A204.1 (cell line): Measurements from ENCODE around the gene TOR1AIP2.

ENCODE experiments used
- FAIRE-seq: peaks from 2 replicates; lab custom pipeline; 2012; peaks lifted over from hg19 to GRCh38; lab: Jason Lieb, UNC

The TOR1AIP2 gene

DNA sequence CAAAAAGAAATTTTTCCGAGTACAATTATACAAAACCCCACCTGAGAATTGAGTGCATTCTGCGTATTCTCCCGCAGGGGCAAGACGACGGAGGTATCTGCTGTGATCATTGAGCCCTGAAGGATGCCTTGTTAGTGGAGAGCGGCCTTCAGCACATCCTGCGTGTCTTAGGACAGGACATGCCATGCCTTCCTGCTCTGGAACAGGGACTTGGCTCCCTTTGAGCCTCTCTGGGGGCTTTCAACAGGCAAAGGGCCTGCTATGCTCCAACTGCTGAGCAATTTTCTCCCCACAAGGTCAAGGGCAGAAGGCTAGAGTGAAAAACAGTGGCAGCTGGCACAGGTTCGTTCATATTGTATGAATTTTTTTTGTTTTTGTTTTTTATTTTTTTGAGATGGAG, 52.4 kb downstream of the TOR1AIP2 start:
- FAIRE-seq, result no peak

DNA sequence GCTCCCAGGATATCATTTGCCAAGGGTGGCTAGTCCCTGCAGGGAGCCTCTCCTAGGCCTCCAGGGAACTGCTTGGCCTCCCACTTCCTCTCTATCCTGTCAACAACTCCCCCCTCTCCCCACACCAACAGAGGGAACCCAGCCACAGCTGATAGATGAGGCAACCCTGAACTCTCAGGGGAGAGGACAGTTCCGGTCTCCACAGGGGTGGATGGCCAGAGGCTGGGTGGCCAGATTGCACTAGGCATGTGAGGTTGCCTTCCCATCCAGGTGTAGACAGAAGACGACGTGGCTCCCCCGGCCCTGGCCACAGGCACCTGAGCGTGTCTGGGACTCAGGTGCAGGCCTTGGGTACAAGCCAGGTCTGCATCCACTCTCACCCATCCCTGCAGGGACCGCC, 53.3 kb downstream of the TOR1AIP2 start:
- no peak for FAIRE-seq

DNA sequence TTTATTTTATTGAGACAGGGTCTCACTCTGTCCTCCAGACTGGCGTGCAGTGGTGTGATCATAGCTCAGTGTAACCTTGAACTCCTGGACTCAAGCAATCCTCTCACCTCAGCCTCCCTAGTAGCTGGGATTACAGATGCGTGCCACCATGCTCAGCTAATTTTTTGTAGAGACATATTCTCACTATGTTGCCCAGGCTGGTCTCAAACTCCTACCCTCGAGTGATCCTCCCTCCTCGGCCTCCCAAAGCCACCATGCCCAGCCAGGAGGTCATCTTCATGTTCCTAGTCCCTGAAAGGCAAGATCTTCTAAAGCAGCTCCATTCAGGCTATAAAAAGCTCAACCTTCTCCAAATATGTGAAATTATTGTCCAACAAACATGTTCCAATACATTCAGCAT, 53.9 kb downstream of the TOR1AIP2 start:
- no peak for FAIRE-seq

DNA sequence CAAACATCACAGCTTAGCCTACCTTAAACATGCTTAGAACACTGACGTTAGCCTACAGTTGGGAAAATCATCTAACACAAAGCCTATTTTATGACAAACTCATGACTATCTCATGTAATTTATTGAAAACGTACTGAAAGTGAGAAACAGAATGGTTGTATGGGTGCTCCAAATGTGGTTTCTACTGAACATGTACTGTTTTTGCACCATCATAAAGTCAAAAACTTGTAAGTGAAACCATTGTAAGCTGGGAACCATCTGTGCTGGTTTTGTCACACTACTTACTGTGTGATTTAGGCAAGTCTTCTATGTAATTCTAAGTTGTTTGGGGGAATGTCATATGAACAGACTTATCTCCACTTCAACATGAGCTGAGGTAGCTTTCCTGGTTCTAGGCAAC, 55.5 kb downstream of the TOR1AIP2 start:
- FAIRE-seq, result no peak

DNA sequence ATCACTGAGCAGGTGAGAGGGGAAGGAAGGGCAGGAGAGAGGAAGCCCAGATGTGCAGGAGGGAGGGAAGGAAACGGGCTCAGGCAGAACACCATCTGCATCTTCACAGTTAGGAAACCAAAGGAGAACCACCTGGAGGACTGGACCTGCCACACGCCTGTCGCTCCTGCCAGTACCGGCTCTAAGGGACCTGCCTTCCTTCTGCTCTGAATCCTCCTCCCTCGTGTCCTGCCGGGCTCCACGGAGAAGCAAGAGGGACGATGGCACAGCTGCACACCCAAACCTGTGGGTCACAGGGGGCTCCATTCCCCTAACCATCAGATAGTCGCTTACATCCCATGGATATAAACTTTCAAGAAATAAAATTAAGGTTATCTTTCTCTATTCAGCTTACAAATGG, 56.1 kb downstream of the TOR1AIP2 start:
- no peak for FAIRE-seq

DNA sequence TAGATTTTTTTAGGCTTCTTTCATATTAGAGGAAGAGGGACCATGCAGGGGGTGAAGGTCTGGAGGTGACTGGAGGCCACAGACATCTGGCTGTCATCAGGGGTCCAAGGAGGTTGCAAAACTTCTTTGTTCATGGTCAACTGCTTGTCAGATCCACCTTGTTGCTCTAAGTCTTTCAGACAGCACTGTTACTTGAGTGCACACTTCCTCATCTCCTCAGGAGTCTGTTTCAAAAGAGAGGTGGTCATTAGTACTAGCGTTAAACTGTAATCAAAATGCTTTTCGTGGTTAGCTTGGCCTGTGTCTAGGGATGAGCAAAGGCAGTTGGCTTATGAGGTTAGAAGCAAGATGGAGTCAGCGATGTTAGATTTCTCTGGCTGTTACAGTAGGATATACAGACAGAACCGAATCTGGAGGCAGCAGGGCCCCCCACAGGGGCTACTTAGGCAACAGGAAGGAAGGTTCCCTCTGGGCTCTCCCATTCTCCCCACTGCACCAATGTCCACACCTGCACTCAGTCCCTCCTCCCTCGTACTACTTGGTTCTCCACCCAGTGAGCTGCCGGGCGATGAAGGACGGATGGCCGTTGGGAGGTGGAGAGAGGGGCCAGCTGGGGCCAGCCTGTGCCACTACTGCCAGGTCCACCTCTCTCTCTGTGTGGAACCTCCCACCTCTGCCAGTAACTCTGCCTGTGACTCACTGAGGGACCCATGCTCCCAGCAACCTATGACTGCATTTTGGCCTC, 57.2 kb downstream of the TOR1AIP2 start:
- FAIRE-seq, result no peak

DNA sequence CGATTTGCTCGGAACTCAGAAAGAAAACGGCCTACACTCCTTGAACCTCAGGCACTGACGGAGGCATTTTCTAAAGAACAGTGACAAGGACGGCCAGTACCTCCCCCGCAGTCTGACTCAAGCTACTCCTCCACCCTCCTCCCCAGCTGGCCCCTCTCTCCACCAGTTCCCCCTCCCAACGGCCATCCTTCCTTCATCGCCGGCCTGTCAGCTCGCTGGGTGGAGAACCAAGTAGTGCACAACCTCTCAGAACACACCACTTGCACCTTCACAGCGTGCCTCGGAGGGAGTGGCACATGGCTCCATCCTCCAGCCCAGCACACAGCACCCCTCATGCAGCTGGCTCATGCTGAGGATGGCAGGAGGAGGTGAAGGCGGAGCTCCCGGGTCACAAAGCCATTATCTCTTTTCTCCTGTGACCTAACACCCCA, 58.8 kb downstream of the TOR1AIP2 start:
- no peak for FAIRE-seq

DNA sequence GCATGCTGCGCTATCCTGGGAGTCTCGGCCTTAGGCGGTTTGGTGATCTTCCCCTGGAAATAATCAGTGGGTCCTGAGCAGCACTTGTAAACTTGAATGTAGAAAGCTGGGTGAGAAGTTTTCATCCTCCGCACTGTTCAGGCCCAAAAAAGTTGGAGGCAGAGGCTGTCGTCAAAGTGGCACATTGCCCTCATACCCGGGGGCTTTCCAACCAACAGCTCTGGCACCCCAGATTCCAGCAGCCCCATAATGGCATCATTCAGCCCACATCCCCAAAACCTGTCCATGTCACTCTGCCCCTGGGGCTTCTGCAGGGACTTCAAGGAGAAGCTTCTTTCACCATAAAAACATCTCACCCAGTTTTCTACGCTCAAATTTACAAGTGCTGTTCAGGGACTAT, 59.3 kb downstream of the TOR1AIP2 start:
- no peak for FAIRE-seq

DNA sequence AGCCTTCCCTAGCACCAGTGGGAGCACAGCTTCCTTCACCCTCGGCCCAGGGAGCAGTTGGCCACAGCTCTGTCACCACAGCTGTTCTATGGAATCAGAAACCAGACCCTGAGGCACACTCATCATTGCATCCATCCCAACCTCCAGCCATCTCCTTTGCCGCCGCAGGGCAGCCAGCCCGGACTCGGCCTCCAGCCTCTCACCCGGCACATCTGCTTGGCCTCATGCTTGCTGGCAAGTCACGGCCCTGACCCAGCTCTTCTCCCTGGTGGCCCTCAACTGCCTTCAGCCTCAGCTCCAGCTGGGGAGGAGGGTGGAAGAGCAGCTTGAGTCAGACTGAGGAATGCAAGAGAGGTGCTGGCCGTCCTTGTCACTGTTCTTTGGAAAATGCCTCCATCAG, 59.8 kb downstream of the TOR1AIP2 start:
- FAIRE-seq, result no peak

DNA sequence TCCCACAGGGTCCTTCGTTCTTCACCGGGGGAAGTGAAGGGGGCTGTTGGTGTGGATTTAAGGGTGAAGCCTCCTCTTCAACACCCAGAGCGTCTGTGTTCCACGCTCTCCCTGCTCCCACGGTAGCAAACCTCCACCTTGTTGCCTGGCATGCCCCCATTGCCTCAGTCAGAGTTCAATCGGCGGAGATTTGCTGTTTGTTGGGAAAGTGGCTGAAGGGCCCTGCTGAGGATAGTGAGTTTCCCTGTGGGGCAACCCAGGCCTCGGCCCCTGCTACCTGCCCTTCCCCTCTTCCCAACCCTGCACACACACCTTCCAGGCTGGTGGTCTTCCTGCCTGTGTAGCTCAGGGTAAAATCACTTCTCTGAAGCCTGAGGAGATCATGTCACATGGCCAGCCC, 60.5 kb downstream of the TOR1AIP2 start:
- FAIRE-seq, result no peak

DNA sequence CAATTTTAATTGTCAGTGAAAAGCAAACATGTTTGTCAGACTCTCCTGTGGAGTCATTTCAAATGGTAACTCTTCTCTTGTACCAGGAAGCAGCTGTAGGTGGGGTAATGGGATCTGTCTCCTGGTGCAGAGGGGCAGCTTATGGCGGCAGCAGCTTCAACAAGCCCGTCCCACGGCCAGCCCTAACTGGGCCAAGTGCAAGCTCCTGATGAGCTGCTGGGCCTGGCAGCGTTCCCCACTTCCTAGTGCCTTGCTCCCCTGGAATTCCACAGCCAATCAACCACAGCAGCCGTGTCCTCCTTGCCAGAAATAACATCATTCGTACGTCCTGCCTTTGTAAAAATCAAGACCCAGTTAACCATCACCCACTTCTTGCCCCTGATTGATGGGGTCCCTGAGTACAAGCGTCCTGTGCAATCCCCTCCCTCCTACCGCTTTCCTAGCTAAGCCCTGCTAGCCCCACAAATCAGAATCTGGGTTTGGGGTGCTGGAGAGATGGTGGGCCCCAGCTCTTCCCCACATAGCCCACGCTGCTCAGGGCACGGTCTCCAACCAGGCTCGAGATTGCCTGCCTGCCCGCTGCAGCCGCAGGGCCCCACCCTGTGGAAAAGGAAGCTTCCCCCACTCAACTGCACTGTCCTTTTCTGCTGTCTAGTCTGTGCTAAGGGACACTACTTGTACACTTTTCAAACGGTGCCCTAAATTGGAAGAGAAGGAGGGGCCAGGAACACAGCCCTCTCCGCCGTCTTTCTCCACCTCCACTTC, 61.2 kb downstream of the TOR1AIP2 start:
- no peak for FAIRE-seq

DNA sequence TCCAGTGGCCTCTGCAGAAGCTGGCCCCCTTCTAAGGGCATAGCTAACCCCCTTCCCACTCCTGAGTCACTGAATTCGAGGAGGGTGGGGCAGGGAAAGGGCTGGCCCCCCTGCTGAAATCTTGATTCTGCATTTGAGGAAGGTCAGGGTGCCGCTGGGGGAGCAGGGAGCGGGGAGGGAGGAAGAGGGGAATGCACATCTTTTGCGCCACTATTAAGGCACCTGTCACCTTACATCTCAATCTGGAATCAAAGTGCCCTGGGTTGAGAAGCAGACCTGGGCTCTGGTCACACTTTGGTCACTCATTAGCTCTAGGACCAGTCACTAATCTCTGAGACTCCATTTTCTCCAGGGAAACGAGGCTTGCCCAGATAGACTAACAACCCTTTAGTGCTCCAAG, 62.0 kb downstream of the TOR1AIP2 start:
- no peak for FAIRE-seq

DNA sequence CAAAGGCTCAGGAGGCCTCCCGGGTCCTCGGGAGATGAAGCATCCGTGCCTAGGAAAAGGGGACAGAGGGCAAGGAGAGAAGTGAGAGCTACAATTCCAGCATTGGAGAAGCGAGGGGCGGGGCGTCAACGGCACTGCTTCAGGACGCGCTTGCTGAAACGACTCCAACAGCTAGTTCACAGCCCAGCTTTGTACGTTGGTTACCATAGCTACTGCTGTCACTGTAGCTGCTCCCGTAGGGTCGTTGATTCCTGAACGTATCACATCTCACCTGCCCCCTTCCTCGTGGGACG, 63.1 kb downstream of the TOR1AIP2 start:
- no peak for FAIRE-seq

DNA sequence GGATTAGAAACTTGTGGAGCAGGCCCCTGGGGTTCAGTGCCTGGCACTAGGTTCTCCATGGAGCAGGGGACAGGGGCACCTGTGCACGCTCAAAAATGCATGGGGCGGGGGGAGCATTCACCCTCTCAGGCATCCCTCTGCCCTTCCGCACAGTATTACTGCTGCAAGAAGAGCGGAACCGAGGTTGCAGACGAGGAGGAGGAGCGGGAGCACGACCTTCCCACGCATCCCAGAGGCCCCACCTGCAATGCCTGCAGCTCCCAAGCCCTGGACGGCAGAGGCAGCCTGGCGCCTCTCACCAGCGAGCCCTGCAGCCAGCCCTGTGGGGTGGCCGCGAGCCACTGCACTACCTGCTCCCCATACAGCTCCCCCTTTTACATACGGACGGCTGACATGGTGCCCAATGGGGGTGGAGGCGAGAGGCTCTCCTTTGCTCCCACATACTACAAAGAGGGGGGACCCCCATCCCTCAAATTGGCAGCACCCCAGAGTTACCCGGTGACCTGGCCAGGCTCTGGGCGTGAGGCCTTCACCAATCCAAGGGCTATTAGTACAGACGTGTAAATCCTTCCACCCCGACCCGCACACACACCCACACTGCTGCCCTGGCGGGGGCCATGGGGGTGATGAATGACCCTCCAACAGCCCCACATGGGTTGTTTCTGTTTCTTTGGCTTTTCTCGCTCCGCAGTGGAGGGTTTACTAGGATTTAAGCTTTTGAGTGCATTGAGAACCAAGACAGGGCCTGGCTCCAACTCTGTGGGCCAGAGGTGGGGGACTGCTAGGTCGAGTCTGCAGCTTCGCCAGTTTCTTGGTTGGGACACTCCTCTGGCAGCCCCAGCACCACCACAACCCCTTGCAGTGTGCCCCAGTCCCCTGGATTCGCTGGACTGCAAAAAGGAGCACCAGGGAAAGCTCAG, 63.7 kb downstream of the TOR1AIP2 start:
- no peak for FAIRE-seq

DNA sequence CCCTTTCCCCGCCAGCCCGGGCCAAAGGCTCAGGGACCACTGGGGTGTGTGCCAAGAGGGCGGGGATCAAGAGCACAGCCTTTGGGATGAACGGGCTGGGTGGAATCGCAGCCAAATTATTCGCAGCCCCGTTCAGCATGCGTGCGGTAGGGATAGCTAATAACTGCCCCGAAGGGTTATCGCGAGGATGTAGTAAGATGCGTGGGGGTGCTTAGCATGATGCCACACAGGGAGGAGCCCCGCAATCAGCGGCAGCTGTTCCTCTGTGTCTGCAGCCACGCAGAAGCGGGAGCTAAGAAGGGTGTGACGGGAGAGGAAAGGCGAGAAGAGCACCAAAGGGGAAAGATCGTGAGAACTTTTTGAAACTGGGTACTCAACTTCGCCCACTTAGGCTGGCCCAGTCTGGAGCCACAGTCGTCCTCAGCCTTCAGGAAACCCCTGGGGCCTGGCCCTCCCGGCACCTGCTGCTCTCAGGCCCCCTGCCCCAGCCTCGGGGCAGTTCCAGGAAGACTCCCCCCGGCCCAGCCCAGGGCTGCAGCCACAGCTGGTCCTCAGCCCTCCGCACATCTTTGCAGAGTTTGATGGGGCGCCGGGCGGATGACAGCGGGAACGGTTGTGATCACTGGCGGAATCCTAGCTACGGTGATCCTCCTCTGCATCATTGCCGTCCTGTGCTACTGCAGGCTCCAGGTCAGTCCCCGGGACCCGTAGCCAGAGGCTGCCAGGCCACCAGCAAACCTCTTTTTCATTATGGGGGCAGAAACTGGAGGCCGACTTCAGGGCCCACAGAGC, 64.9 kb downstream of the TOR1AIP2 start:
- no peak for FAIRE-seq

DNA sequence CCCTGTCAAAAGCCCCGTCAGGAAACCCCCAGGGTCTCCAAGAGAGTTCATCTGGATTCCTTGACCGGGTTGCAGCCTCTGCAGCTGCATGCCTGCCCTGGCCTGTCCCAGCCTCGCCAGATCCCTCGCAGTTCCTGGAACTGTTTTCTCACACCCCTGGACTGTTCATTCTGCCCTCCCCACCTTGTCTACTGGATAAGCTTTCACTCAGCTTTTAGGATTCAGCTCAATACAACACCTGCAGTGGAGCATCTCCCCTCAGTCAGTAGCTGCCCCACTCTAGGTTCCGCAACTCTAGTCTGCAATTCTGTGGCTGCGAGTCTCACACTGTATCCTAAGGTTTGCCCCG, 67.3 kb downstream of the TOR1AIP2 start:
- no peak for FAIRE-seq

DNA sequence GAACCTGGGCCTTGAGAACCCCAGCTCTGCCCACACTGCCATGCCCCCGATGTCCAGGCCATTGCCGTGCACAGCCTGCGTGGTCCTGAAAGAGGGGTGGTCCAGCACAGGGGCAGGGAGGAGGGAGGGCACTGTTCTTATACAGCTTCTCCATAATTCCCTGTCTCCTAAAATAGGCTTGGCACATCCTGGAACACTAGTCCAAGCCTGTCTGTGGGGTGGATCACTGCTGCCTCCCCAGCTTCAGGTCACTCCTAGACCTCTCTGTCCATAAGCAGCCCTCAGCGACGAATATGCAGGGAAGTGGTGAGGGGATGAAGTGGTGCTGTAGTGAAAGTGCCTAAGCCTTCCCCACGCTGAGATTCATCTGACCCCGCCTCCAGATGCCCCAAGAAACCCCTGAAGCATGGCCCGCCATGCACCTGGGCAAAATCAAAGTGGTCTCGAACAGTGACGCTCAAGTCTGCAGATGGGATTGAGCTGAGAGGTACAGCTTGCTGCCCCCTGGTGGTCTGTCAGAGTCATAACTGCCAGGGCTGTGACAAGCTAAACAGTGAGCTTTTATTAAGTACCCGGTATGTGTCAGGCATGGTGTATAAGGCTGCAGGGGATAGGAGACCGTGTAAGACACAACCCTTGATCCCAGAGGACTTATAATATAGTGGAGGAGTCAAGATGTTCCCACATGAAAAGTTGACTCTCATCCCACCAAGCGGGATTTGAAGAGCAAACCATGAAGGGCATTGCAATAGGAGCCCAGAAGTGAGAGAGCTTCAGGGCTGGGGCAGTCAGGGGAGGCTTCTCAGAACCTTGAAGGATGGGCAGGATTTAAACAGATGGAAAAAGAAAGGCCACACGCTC, 67.9 kb downstream of the TOR1AIP2 start:
- FAIRE-seq, result no peak

DNA sequence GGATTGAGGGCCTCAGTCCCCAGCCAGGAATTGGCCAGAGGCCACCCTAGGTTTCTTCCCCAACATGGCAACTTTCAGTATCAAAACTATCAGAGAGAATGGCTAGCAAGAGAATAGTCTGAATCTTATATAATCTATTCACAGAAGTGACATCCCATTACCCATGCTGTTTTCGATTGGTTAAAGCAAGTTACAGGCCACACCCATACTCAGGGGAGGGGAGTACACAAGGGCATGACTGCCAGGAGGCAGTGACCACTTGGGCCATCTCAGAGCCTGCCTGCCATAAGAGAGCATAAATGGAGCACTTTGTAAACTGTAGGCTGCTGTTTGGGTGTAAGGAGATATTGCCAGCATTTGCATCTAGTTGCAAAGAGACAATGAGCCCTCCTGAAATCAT, 69.1 kb downstream of the TOR1AIP2 start:
- no peak for FAIRE-seq

DNA sequence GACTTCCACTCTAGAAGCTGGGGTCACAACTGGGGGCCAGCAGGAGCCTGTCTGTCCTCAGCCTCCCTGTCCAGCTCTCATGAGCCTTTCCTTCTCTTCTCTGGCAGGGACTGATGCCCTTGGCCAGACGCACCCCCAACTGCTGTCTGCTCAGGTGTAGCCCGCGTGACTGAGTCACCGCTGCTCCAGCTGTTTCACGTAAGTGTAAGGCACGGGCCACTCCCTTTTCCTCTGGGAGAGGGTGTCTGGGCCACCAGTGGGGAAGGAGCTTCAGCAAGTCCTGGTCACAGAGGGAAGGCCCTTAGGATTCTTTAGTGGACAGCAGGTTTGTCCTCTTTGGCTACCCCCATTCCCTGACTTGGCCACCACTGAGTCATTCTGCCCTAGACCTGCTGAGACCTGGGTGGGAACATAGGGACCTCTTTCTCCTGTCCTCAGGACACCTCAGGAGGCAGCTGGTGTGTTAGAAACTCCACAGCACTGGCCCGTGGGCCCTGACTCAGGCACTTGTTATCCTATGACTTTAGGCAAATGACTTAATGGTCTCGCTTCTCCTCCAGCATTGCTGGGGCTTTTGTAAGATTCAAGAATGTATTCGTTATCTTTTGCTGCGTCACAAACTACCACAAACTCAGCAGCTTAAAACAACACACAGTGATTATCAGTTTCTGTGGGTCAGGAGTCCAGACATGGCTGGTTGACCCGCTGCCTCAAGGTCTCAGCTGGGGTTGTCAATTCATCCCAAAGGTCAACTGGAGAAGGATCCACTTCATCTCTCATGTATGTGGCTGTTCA, 69.7 kb downstream of the TOR1AIP2 start:
- FAIRE-seq, result no peak

DNA sequence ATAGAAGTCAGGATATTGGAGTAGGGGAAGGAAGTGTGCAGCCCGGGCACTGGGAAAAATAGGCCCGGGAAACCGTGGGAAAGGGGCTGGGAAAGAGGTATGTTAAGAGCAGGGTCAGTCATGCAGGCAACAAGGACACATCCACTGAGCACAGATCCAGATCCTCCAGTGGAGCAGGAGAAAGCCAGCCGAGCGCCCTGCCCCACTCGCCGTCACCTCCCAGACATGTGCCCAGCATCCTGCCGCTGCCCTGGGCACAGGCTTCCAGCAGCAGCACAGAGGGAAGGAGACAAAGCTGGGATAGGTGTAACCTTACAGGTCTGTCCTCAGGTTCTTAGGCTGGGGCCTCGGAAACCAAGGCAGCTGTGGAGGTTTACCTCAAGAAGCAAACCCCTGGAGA, 70.3 kb downstream of the TOR1AIP2 start:
- FAIRE-seq, result no peak

DNA sequence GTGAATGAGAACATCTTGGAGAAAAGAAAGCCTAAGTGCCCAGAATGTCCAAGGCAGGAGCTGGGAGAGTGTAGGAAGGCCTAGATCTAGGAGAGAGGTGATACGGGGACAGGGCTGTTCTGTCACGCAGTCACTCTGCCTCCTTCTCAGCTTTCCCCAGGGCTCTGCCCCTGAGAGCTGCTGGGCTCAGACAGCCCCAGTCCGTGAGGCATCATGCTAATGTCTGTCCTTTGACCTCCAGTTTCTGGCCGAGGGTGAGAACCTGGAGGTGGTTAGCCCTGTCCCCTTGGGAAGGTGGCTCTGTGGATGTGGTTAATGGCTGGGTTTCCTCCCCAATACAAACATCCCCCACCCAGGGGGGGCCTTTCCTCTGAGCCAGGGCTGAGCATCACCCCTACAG, 71.3 kb downstream of the TOR1AIP2 start:
- no peak for FAIRE-seq
